Measurements from ENCODE around the gene UGDH. TPM values are rescaled to one million over a fixed set of nuclear protein-coding genes. Genes with fewer than 3 reads are reported as not detected.
"Not testable (repeated sequence)": the region's sequence is repeated elsewhere in the genome, so short reads cannot be mapped to it uniquely, and the experiment has no call there.

The UGDH gene
- total and polyA plus RNA-seq, 4 donors: 50.7 to 58.0 (median 54.1) TPM

DNA sequence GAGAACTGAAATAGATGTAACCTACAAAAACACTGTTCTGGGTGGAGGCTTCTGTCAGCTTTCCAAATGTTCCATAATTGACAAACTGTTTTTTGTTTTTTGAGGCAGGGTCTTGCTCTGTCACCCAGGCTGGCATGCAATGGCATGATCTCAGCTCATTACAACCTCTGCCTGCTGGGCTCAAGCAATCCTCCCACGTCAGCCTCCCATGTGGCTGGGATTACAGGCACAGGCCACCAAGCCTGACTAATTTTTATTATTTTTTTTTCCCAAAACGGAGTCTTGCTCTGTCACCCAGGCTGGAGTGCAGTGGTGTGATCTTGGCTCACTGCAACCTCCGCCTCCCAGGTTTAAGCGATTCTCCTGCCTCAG, 24.6 kb downstream of the UGDH start:
- H3K36me3 ChIP-seq (ENCODE audit: control insufficient read depth, insufficient read depth, low read length): peaks cover 52% of the 10 kb centered on the region
- not testable (repeated sequence) for H3K4me1 ChIP-seq (ENCODE audit: control insufficient read depth, insufficient read depth, low read length); H3K27me3 ChIP-seq (ENCODE audit: control insufficient read depth, insufficient read depth, low read length); H3K27ac ChIP-seq (ENCODE audit: low read depth, low read length); H3K4me3 ChIP-seq (ENCODE audit: low read depth, low read length); DNase-seq (ENCODE audit: low read depth in 4 of 6, low spot score in 6 of 6); H3K9me3 ChIP-seq (ENCODE audit: control insufficient read depth, insufficient read depth, low read length)
- 96% methylated on average over 4 of the region's 4 CpGs for WGBS (ENCODE audit: insufficient coverage)

DNA sequence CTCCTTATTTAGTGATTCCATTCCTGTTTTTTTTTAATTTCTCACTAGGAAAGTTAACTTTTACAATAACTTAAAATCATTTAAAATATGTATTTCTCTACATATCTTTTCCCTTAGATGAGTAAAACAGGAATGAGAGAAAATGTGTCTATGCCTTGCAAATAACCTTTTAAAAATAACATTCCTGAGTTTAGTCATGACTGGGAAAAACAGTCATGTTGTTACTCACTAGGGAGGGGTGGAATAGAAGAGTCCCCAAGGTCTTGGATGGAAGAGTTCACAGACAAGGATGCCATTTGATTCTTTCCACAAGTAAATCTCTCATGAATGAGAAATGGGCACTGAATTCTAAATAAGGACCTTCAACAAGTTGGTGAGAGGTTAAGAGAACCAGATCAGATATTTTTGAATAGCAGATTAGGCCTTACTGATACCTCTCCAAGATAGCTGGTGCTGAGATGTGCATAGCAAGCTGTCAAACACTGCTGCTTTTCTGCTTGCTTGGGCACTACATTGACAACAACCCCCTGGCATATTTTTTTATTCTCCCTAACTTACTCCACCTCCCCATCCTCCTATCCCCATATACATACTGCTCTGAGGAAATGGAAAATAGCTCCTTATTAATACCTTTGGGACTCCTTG, 25.1 kb downstream of the UGDH start:
- H3K4me1 ChIP-seq (ENCODE audit: control insufficient read depth, insufficient read depth, low read length): no peaks in the 10 kb centered on the region
- H3K27me3 ChIP-seq (ENCODE audit: control insufficient read depth, insufficient read depth, low read length): no peaks in the 10 kb centered on the region
- peaks cover 50% of the 10 kb centered on the region for H3K36me3 ChIP-seq (ENCODE audit: control insufficient read depth, insufficient read depth, low read length)
- H3K4me3 ChIP-seq (ENCODE audit: low read depth, low read length): no peak overlapping the region
- DNase-seq (ENCODE audit: low read depth in 4 of 6, low spot score in 6 of 6): no peak
- H3K9me3 ChIP-seq (ENCODE audit: control insufficient read depth, insufficient read depth, low read length): no peaks in the 10 kb centered on the region
- no peak overlapping the region for H3K27ac ChIP-seq (ENCODE audit: low read depth, low read length)

DNA sequence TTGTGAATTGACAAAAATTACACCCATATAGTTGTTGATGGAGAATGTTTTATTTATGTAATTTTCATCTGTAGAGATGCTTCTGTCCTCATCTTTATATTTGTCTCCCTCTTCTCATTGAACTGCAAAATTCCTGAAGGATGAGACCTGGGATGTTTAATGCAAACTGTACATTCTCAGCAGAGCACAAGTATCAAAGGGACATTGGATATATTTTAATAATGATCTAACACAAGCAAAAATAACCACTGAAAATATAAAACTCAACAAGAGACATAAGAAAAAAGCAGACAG, 28.6 kb downstream of the UGDH start:
- Histone ChIP-seq H3K4me1 (ENCODE audit: control insufficient read depth, insufficient read depth, low read length) (no peaks in the 10 kb centered on the region), H3K27ac (ENCODE audit: low read depth, low read length) (no peak overlapping the region), H3K4me3 (ENCODE audit: low read depth, low read length) (no peak overlapping the region), H3K36me3 (ENCODE audit: control insufficient read depth, insufficient read depth, low read length) (peaks cover 32% of the 10 kb centered on the region), H3K9me3 (ENCODE audit: control insufficient read depth, insufficient read depth, low read length) (no peaks in the 10 kb centered on the region), H3K27me3 (ENCODE audit: control insufficient read depth, insufficient read depth, low read length) (no peaks in the 10 kb centered on the region)
- DNase-seq (ENCODE audit: low read depth in 4 of 6, low spot score in 6 of 6): no peak

DNA sequence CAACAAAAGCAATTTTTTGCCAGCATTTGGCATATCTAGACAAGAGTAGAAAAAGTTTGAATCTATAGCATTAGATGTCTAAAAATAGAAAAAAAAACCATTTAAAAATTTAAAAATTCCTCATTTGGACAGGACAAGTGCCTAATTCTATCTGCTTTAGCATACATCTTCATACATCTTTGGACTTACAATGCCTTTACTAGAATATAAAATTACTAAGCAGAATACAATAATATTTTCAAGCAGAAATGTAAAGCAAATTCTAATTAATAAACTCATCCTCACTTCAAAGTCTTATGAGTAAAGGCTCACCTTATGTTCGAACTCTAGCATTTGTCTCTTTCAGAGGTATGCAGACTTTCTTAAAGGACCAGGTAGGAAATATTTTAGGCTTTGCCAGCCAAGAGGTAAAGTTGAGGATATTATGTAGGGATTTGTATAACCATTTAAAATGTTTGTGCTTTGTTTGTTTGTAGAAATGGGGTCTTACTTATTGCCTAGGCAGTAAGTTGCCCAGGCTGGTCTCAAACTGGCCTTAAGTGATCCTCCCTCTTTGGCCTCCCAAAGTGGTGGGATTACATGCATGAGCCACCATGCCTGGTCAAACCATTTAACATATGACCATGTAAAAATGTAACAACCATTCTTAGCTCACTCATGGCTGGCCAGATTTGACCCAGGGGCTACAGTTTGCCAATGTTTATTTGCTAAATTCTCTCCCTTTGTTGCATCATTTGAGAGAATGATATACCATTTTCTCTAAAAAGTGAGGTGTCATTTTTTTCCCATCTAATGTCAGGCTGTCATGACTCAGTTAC, 29.1 kb downstream of the UGDH start:
- Histone ChIP-seq H3K9me3 (ENCODE audit: control insufficient read depth, insufficient read depth, low read length) (no peaks in the 10 kb centered on the region), H3K4me3 (ENCODE audit: low read depth, low read length) (no peak overlapping the region), H3K27me3 (ENCODE audit: control insufficient read depth, insufficient read depth, low read length) (no peaks in the 10 kb centered on the region), H3K4me1 (ENCODE audit: control insufficient read depth, insufficient read depth, low read length) (no peaks in the 10 kb centered on the region), H3K36me3 (ENCODE audit: control insufficient read depth, insufficient read depth, low read length) (peaks cover 27% of the 10 kb centered on the region), H3K27ac (ENCODE audit: low read depth, low read length) (no peak overlapping the region)
- DNase-seq (ENCODE audit: low read depth in 4 of 6, low spot score in 6 of 6): no peak
- WGBS (ENCODE audit: insufficient coverage): no CpG with 5 or more reads among the region's 1 CpG

DNA sequence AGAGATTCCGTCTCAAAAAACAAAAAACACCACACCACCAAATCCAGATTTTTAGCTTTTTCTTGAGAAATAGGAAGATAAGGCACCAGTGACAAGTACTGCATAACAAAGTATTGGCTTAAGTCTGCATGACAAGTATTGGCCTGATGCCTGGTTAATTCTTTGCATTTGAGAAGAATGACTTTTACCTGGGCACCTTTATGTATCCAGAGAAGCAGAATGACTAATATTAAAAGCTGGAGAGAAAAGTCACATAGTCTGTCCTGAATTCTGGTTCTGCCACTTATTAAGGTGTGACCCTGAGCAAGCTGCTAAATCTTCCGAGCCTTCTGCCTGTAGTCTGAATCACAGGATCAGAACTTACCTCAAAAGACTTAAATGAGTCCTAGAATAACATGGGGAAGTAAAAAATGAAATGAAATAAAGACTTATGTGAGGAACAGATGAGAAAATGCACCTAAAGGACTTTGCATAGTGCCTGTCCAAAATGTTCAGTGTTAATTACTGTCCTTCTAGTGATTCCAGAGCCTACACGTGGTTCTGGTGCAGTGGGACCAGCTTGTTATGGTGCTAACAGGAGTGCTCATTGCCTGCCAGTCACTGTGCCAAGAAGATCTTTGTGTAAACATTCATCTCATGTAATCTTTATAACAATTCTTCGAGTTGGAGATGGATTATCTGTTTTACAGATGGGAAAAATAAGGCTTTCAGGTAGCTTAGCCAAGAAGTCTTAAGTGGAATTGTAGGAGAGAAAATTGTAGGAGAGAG, 31.6 kb downstream of the UGDH start:
- 89% methylated on average over 1 of the region's 4 CpGs for WGBS (ENCODE audit: insufficient coverage)
- Histone ChIP-seq H3K9me3 (ENCODE audit: control insufficient read depth, insufficient read depth, low read length) (no peaks in the 10 kb centered on the region), H3K4me1 (ENCODE audit: control insufficient read depth, insufficient read depth, low read length) (no peaks in the 10 kb centered on the region), H3K36me3 (ENCODE audit: control insufficient read depth, insufficient read depth, low read length) (peaks cover 9% of the 10 kb centered on the region), H3K4me3 (ENCODE audit: low read depth, low read length) (no peak overlapping the region), H3K27me3 (ENCODE audit: control insufficient read depth, insufficient read depth, low read length) (no peaks in the 10 kb centered on the region), H3K27ac (ENCODE audit: low read depth, low read length) (no peak overlapping the region)
- no peak for DNase-seq (ENCODE audit: low read depth in 4 of 6, low spot score in 6 of 6)

DNA sequence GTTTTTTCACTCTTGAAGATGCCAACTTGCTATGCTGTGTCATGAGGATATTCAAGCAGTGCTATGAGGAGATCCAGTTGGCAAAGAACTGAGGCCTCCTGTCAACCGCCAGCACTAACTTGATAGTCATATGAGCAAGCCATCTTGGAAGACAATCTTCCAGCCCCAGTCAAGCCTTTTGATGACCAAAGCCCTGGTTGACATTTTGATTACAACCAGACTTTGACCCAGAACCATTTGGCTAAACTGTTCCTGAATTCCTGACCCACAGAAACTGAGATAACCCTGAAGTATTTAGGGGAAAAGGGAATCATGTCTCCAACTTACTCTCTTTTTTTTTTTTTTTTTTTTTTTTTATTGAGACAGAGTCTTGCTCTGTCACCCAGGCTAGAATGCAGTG, 32.9 kb downstream of the UGDH start:
- Histone ChIP-seq H3K27ac (ENCODE audit: low read depth, low read length) (no peak overlapping the region), H3K4me3 (ENCODE audit: low read depth, low read length) (no peak overlapping the region), H3K4me1 (ENCODE audit: control insufficient read depth, insufficient read depth, low read length) (no peaks in the 10 kb centered on the region), H3K9me3 (ENCODE audit: control insufficient read depth, insufficient read depth, low read length) (no peaks in the 10 kb centered on the region), H3K27me3 (ENCODE audit: control insufficient read depth, insufficient read depth, low read length) (no peaks in the 10 kb centered on the region), H3K36me3 (ENCODE audit: control insufficient read depth, insufficient read depth, low read length) (peaks cover 5% of the 10 kb centered on the region)
- WGBS (ENCODE audit: insufficient coverage): 100% methylated on average over 1 of the region's 1 CpG
- no peak for DNase-seq (ENCODE audit: low read depth in 4 of 6, low spot score in 6 of 6)

DNA sequence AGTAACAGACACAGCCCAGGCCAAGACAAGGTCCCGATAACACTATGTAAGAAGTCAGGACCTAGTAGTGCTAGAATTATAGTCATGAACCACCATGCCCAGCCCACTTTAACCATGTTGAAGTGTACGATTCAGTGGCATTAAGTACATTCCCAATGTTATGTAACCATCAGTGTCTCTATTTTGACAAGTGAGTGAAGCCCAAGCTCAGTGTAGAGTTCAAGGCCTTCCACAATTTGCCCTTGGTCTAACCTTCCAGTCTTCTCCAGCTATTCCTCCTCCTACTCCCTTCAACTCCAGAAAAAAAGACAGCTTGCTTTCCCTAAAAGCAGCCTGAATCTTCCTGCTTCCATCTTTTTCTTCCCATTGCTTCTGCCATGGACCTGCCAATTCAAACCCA, 36.9 kb downstream of the UGDH start:
- H3K27me3 ChIP-seq (ENCODE audit: control insufficient read depth, insufficient read depth, low read length): no peaks in the 10 kb centered on the region
- WGBS (ENCODE audit: insufficient coverage): 83% methylated on average over 1 of the region's 2 CpGs
- no peaks in the 10 kb centered on the region for H3K4me1 ChIP-seq (ENCODE audit: control insufficient read depth, insufficient read depth, low read length)
- no peak for DNase-seq (ENCODE audit: low read depth in 4 of 6, low spot score in 6 of 6)
- H3K27ac ChIP-seq (ENCODE audit: low read depth, low read length): no peak overlapping the region
- no peak overlapping the region for H3K4me3 ChIP-seq (ENCODE audit: low read depth, low read length)
- no peaks in the 10 kb centered on the region for H3K9me3 ChIP-seq (ENCODE audit: control insufficient read depth, insufficient read depth, low read length)
- no peaks in the 10 kb centered on the region for H3K36me3 ChIP-seq (ENCODE audit: control insufficient read depth, insufficient read depth, low read length)

DNA sequence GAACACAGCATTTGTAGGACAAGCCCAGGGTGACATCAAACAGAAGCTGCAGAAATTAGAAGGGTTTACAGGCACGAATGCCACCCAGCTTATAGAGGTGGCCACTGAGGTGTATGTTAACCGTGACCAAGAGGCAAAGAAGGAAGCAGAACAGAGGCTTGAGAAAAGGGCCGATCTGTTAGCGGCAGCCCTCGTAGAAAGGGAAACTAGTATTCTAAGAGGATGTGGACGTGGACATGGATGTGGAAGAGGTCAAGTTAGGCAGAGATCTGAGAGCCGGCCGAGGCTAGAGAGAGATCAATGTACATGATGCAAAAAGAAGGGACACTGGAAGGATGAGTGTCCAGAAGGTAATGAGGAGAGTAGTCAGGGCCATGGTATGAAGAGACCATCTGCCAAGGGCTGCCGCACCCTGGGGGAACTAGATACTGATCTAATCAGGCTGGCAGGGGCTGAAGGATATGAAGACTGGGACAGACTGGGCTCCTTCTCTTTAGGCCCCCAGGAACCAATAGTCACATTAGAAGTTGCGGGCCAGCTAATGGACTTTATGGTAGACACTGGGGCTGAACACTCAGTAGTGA, 40.9 kb downstream of the UGDH start:
- 87% methylated on average over 10 of the region's 10 CpGs for WGBS (ENCODE audit: insufficient coverage)
- Histone ChIP-seq H3K9me3 (ENCODE audit: control insufficient read depth, insufficient read depth, low read length) (peaks cover 4% of the 10 kb centered on the region), H3K4me3 (ENCODE audit: low read depth, low read length) (no peak overlapping the region), H3K4me1 (ENCODE audit: control insufficient read depth, insufficient read depth, low read length) (no peaks in the 10 kb centered on the region), H3K27ac (ENCODE audit: low read depth, low read length) (no peak overlapping the region), H3K27me3 (ENCODE audit: control insufficient read depth, insufficient read depth, low read length) (no peaks in the 10 kb centered on the region), H3K36me3 (ENCODE audit: control insufficient read depth, insufficient read depth, low read length) (no peaks in the 10 kb centered on the region)
- no peak for DNase-seq (ENCODE audit: low read depth in 4 of 6, low spot score in 6 of 6)

DNA sequence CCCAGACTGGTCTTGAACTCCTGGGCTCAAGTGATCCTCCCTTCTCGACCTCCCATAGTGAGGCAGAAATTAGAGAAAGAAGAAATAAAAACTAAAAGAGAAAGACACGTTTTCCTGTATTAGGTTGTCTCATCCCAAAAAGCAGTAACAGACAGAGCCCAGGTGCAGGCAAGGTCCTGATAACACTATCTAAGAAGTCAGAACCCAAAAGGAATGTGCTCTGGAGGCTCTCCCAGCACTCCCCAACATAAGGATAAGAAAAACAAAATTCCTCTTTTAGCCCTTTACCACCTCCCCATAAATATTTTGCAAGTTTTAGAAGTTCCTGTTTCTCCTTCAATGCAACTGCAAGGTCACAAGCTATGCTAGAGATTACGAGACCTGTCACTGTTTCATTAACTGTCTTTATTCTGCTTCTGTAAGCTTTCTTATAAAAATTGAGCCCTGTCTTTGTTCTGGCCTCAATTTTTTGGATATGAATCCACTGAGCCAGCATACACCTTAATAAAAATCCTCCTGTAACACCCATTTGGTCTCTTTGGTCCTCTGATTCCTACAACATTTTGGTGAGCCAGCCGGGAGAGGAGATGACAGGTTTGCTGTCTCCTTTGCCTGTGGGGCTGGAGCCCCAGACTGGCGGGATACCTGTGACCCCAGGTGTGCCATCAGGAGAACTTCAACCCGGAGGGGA, 42.5 kb downstream of the UGDH start:
- no peak for DNase-seq (ENCODE audit: low read depth in 4 of 6, low spot score in 6 of 6)
- Histone ChIP-seq H3K9me3 (ENCODE audit: control insufficient read depth, insufficient read depth, low read length) (peaks cover 4% of the 10 kb centered on the region), H3K27me3 (ENCODE audit: control insufficient read depth, insufficient read depth, low read length) (no peaks in the 10 kb centered on the region), H3K36me3 (ENCODE audit: control insufficient read depth, insufficient read depth, low read length) (peaks cover 6% of the 10 kb centered on the region), H3K4me1 (ENCODE audit: control insufficient read depth, insufficient read depth, low read length) (no peaks in the 10 kb centered on the region), H3K4me3 (ENCODE audit: low read depth, low read length) (no peak overlapping the region), H3K27ac (ENCODE audit: low read depth, low read length) (no peak overlapping the region)
- WGBS (ENCODE audit: insufficient coverage): 87% methylated on average over 5 of the region's 6 CpGs

All from spinal cord (tissue), 10 donors.